Prostate gland (tissue), 2 donors: ENCODE measurements around the gene ASH1L. TPM values are rescaled to one million over a fixed set of nuclear protein-coding genes. Genes with fewer than 3 reads are reported as not detected.

Experiments
- DNase-seq: peaks from one replicate; pipeline ENCODE4 v3.0.0-alpha.2; 2019; ENCODE audit warnings: low spot score
- H3K27ac ChIP-seq, 2 donors: fragments of 200-600 bp; sonication (generic); 2 replicates each; pipeline ENCODE4 v1.5.1; 2017 to 2019
- H3K27me3 ChIP-seq: fragments of 200-600 bp; sonication (generic); replicated peaks from 2 replicates; pipeline ENCODE4 v1.5.1; 2019; ENCODE audit not compliant: insufficient read depth
- H3K36me3 ChIP-seq, 2 donors: fragments of 200-600 bp; sonication (generic); 1 replicate in 1 of 2; 2 replicates in 1 of 2; pipeline versions ENCODE4 v1.5.1 to v1.8.1; 2017 to 2019
- H3K4me1 ChIP-seq: fragments of 200-600 bp; sonication (generic); replicated peaks from 2 replicates; pipeline ENCODE4 v1.5.1; 2019
- H3K4me3 ChIP-seq, 2 donors: fragments of 200-600 bp; sonication (generic); 2 replicates each; pipeline ENCODE4 v1.5.1; 2017 to 2019
- H3K9me3 ChIP-seq: fragments of 200-600 bp; sonication (generic); 2 replicates; pipeline ENCODE4 v1.5.1; 2017
- CTCF ChIP-seq, 4 experiments: fragments of 200-600 bp in 2 of 4; fragments of 450-650 bp in 2 of 4; sonication (generic) in 2 of 4; IDR thresholded peaks; 1 replicate in 3 of 4; 2 replicates in 1 of 4; pipeline ENCODE4 v1.5.1; 2016 to 2019; ENCODE audit warnings: antibody characterized with exemption in 4 of 4, mild to moderate bottlenecking in 2 of 4, moderate library complexity in 2 of 4
- POLR2A ChIP-seq: fragments of 450-650 bp; IDR thresholded peaks from one replicate; pipeline ENCODE4 v1.6.1; 2016; ENCODE audit warnings: antibody characterized with exemption, mild to moderate bottlenecking
- POLR2AphosphoS5 ChIP-seq: sonication (generic); formaldehyde crosslinking; IDR thresholded peaks from one replicate; pipeline ENCODE4 v1.6.1; 2017; ENCODE audit warnings: antibody characterized with exemption
- WGBS: methylation state at CpG from one replicate; pipeline ENCODE4 v1.1.5; 2018; 5-methylcytosine and 5-hydroxymethylcytosine counted together
- intact Hi-C: fragments of 100-400 bp; cut with DNase I; formaldehyde crosslinking; loops from one replicate; pipeline ENCODE4 v1.14.2; 2022
- total RNA-seq, 2 donors: library from RNA; depleted of rRNA; stranded (reverse); fragments of >200 nt; gene quantifications; one replicate each; pipeline ENCODE4 v1.1.0, GENCODE V29; 2016

Gene ASH1L
- total RNA-seq, 2 donors from 2014 or later: 53.1 to 66.2 TPM

DNA sequence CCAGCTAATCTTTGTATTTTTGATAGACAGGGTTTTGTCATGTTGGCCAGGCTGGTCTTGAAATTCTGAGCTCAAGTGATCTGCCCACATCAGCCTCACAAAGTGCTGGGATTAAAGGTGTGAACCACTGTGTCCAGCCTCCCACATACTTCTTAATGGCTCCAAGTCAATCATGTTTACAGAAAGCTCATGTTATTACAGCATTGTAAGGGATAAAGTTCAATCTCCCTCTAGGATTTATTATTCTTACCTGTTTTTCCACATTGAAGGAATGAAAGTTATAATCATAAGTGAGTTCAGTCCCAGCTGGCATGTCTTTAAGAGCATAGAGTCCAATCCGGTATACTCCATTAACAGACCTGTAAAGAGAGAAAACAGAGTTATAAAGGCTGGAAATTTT, 202.6 kb downstream of the ASH1L start:
- no peak for DNase-seq
- peaks cover 3 to 10% of the 10 kb centered on the region in 2 donors for H3K36me3 ChIP-seq
- intact Hi-C loops: no loop called here
- H3K9me3 ChIP-seq: no peaks in the 10 kb centered on the region
- no peaks in the 10 kb centered on the region for H3K4me1 ChIP-seq
- no peaks in the 10 kb centered on the region for H3K27me3 ChIP-seq
- H3K27ac ChIP-seq: no peak overlapping the region
- H3K4me3 ChIP-seq: no peak overlapping the region
- WGBS: 97% methylated on average over 1 of the region's 1 CpG
- no peak for TF ChIP-seq POLR2AphosphoS5
- TF ChIP-seq POLR2A: no peak
- no peak for TF ChIP-seq CTCF (IDR thresholded peaks at IDR 0.05)

GRCh38 chr1:155352631-155353030, 210.0 kb downstream of the ASH1L start:
- no peak overlapping the region for H3K4me3 ChIP-seq
- no peaks in the 10 kb centered on the region for H3K9me3 ChIP-seq
- H3K27me3 ChIP-seq: no peaks in the 10 kb centered on the region
- WGBS: 67% methylated on average over 6 of the region's 6 CpGs
- H3K36me3 ChIP-seq: peaks cover 3 to 4% of the 10 kb centered on the region in 2 donors
- no peak for DNase-seq
- intact Hi-C loops: no loop called here
- H3K27ac ChIP-seq: no peak overlapping the region
- TF ChIP-seq POLR2AphosphoS5 (no peak), POLR2A (no peak), CTCF (IDR thresholded peaks at IDR 0.05) (no peak)
- H3K4me1 ChIP-seq: no peaks in the 10 kb centered on the region

GRCh38 chr1:155342842-155343241, 219.8 kb downstream of the ASH1L start:
- H3K4me1 ChIP-seq: no peaks in the 10 kb centered on the region
- no peak overlapping the region for H3K27ac ChIP-seq
- DNase-seq: no peak
- H3K4me3 ChIP-seq: no peak overlapping the region
- H3K9me3 ChIP-seq: no peaks in the 10 kb centered on the region
- TF ChIP-seq POLR2AphosphoS5: no peak
- TF ChIP-seq POLR2A: no peak
- TF ChIP-seq CTCF (IDR thresholded peaks at IDR 0.05): no peak
- H3K27me3 ChIP-seq: no peaks in the 10 kb centered on the region
- 96% methylated on average over 3 of the region's 3 CpGs for WGBS
- H3K36me3 ChIP-seq: peaks cover 16 to 23% of the 10 kb centered on the region in 2 donors
- intact Hi-C loops: no loop called here

GRCh38 chr1:155339515-155340097, 223.0 kb downstream of the ASH1L start:
- 83% methylated on average over 8 of the region's 8 CpGs for WGBS
- Histone ChIP-seq H3K36me3 (peaks cover 8 to 16% of the 10 kb centered on the region in 2 donors), H3K27ac (no peak overlapping the region), H3K27me3 (no peaks in the 10 kb centered on the region), H3K4me3 (no peak overlapping the region), H3K4me1 (no peaks in the 10 kb centered on the region), H3K9me3 (no peaks in the 10 kb centered on the region)
- intact Hi-C loops: no loop called here
- no peak for DNase-seq
- TF ChIP-seq POLR2AphosphoS5: no peak

DNA sequence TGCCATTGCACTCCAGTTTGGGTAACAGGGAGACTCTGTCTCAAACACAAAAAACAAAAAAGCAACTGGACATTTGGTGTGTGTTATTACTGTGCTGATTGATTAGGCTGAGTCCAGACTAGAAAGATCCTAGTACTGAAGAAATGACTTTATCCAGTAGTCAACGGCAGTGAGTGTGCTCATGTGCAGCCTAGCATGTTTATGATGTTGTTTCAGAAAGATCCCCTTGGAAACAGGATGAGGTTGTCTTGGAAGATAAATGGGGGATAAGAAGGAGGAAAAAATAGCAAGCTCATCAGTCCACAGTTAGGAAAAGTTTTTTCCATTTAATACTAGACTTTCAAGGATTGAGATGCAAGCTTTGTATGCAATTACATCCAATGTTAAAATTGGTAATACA, 227.6 kb downstream of the ASH1L start:
- Histone ChIP-seq H3K27ac (no peak overlapping the region), H3K36me3 (peaks cover 2 to 9% of the 10 kb centered on the region in 2 donors), H3K4me1 (no peaks in the 10 kb centered on the region), H3K4me3 (no peak overlapping the region), H3K9me3 (no peaks in the 10 kb centered on the region), H3K27me3 (no peaks in the 10 kb centered on the region)
- DNase-seq: no peak
- no peak for TF ChIP-seq POLR2A
- no peak for TF ChIP-seq POLR2AphosphoS5
- TF ChIP-seq CTCF (IDR thresholded peaks at IDR 0.05): no peak
- intact Hi-C loops: no loop called here
- WGBS: 46% methylated on average over 1 of the region's 1 CpG
